Effector CD4-positive, alpha-beta T cell (primary cell): Measurements from ENCODE around the gene HSD11B1.
"Not testable (repeated sequence)": the region's sequence is repeated elsewhere in the genome, so short reads cannot be mapped to it uniquely, and the experiment has no call there.

Experiments used
- DNase-seq: peaks from one replicate; pipeline ENCODE4 v3.0.0-alpha.2; 2020

Gene HSD11B1

DNA sequence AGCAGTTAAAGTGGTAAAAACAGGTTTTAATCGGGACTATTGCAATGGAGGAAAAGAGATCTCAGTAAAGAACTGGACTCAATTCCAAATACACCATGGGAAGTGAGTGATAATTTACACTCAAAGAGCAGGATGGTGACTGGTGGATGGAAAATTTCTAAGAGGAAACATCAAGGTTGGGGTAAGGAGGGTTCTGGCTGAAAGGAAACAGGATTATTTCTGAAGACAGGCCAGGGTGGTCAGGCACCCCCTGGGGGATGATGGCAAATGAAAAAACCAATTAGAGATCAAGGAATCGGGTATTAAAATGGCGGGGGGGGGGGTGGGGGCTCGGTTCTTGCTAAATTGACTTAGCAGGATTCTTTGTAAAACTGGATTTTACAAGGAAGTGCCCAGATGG, 12.3 kb upstream of the HSD11B1 start:
- DNase-seq, result no peak

DNA sequence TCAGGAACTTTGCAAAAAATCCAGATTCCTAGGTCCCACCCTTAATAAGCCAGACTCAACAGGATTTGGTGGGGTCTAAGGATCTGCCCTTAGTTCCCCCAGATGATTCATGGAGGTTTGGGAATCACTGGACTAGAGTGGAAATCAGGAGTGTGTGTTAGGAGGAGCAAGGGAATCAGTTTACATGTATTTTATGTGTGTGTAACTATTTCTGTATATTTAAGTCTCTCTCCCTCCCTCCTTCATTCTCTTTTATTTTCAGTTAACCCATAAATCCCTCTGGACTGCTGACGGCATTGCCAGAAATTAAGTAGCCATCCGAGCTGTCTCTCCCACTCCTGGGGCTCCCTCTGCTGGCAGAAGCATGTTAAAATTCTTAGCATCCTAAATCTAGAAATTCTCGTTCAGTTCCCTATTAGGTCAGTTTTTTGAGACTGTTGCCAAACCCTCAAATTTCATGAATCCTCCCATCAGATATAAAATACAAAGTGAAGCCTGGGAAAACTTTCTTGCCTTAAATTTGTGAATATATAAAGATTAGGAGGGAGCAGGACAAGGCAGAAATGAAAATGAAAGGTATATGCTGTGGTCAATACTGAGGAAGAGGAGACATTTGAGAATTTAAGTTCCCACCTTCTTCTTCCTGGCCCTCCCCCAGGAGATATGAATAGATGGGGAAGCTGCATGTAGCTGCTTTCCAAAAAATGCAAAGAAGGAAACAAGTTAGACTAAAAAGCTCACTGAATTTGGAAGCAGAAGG, 11.7 kb upstream of the HSD11B1 start:
- DNase-seq, result peak; percentile 61

DNA sequence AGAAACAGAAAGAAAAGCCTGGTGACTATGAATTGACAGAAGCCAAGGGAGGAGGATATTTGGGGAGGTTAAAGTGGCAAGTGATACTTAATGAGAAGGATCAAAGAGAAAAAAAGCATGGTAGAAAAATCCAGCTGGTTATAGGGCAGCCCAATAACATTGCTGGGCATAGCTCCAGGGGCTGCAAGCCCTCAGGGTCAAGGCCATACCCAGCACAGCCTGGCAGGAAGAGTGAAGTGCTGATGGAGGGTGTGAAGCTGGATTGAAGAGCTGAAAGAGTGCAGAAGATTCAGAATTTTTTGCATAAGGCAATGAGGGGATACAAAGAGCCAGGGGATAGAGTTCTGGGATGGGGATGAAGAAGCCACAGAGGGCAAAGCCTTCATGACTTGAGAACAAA, 8.0 kb upstream of the HSD11B1 start:
- DNase-seq, result no peak

DNA sequence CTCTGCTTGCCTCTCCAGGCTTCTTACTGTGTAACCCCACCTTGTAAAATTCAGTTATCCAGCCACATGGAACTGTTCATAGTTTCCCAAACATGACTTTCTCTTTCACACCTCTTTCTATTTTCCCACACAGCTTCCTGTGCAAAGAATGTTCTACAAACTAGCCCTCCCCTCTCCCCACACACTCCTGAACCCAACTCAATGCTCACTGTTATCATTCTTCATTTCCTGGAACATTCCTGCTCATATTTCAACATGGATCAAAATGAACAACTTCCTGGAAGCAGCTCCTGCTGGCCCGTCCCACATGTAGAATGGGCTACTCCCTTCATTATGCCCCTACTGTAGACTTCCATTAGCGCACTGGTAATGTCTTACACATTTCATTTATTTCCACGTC, 7.5 kb upstream of the HSD11B1 start:
- no peak for DNase-seq

DNA sequence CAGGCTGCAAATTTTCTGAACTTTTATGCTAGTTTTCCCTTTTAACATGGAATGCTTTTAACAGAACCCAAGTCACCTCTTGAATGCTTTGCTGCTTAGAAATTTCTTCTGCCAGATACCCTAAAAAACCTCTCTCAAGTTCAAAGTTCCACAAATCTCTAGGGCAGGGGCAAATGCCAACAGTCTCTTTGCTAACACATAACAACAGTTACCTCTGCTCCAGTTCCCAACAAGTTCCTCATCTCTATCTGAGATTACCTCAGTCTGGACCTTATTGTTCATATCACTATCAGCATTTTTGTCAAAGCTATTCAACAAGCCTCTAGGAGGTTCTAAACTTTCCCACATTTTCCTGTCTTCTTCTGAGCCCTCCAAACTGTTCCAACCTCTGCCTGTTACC, 4.0 kb upstream of the HSD11B1 start:
- not testable (repeated sequence) for DNase-seq

DNA sequence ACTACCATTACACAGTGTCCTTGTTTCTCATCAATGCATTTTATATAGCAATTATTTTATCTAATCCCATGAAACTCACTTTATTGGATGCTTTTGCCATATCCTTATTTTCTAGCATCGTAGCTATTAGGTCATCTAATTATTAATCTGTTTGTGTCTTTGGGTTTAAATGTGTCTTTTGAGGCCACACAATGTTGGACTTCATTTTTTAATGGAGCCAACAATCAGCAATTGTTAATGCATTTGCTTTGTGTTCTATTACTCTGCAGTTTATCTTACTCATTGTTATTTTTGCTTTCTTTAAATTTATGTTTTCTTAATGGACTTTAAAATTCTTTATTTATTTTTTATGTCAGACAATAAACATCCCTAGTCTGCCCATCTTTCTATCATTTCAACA, 1.8 kb upstream of the HSD11B1 start:
- DNase-seq, result no peak

DNA sequence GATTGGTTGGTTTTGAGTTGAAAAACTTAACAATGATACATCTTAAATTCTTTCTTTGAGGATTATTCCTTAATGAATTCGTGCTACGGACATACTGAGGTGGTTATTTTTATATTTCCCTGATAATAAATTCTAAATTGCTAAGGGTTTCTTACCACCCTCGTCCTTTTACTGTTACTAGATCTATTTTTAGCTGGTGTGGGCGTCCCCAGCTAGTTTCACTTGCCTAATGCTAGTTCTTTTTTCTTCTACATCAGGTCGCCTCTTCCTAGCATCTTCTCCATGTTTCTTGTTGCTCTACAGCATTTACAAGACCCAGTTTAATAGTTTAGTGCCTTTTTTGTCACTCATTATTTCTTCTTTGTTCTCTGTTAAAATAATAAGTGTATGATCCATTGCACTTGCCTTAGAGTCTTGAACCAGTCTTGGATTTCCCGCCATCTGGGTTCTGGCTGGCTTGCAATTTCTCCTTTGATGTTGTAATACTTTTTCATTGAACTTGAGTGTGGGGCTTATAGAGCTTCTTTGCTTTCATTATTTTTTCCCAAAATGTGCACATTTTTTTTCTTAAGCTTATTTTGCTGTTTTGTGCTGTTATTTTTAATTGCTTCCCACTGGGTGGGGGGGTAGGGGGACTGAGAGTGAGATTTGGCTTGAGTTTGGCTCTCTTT, 677 bp upstream of the HSD11B1 start:
- DNase-seq, result no peak

DNA sequence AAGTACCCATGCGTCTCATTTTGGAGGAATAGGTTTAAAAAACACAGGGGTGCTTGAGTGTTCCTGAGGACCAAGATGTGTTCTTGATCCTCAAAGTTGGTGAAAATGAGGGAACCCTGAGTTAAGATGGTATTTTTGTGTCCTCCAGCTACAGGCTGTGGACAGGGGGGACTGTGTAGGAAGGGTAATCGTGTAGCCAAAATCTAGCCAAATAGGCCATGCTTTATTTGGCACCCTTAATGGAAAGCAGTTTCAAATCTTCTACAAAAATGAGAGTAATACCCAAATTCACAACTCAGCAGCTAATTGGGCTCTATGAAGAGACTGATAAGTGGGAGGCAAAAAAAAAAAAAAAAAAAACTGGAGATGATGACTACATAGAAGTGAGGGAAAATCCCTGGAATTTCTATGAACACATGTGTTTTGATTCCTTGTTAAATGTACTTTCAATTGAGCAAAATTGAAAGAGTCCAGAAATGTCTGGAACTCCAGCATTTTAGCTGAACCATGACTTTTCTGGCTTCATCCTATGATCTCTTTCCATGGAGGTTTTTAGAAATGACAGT, 470 bp downstream of the HSD11B1 start:
- no peak for DNase-seq

DNA sequence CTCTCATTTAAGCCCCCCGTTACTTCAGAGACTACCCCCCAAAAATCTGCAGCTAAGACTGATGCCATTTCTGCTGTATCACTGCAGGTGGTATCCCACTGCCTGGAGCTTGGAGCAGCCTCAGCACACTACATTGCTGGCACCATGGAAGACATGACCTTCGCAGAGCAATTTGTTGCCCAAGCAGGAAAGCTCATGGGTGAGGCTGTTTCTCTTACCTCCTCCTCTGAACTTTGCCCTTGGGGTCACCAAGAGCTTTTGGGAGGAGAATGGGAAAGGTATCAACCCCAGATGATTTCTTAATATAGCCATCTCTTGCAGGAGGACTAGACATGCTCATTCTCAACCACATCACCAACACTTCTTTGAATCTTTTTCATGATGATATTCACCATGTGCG, 2.0 kb downstream of the HSD11B1 start:
- no peak for DNase-seq

DNA sequence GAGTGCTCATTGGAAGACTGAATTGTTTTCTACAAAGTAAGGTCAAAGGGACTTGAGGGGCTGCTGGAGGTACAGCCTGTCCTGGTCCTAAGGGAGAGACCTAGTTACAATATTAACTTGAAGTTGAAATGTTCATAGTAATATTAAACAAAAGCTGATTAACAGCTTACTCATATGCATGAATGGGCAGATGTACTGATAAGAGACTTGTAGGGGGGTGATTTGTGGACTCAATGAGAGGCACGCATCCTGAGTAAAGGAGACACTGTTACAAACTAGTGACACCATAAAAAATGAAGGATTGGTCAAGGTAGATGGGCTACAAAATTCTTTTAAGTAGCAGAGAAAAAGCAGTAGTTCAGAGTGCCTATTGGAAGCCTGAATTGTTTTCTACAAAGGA, 2.7 kb downstream of the HSD11B1 start:
- no peak for DNase-seq

DNA sequence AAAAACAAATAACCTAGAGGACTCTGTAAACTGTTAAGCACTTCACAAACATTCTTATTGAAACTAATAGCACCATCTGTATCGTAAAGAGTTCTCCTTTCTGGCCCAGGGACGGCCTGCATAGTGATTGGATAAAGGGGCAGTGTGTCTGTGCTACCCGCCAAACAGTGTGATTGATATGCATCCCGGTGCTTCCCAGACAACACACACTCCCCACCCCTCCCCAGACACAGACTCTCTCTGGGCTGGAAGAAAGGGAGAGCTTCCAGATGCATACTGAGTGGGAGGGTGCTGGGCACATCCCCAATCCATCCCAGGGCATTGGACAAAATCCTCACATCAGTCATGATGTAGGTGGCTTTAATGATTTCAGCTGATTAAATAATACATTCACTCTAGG, 3.7 kb downstream of the HSD11B1 start:
- DNase-seq, result no peak

DNA sequence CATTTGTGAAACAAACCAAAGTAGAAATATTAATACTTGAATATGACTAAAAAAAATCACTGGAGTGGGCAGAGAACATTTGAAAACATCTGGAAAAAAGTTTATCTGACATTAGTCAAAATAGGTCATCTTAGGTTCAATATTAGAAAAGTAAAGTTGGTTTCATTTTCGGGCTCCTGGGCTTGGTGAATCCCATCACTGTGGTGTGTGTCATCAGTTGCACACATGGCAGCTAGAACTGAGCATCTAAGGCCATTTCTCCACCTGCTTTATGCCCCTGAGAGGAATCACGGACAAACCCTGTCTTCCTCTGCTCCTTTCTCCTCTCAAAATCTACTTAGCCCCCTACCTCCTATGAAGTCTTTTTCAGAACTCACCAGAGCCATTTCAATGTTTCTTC, 5.4 kb downstream of the HSD11B1 start:
- DNase-seq, result no peak

DNA sequence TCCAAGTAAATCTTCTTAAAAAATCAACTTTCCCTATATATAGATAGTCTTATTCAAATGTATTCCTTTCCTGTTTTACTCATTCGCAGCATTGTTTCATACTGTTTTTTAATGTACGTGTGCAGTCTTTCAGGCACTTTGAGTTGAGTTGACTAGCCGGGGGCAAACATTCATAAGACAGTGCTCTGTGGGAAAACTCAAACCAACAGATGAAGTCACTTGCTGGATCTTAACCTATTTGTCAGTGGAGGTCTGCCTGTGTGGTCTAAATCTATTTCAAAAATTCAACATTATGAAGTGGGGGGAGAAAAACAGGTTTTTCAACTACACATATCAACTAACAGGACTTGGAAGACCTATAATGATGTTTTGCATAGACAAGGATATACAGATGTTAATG, 6.2 kb downstream of the HSD11B1 start:
- DNase-seq, result no peak

DNA sequence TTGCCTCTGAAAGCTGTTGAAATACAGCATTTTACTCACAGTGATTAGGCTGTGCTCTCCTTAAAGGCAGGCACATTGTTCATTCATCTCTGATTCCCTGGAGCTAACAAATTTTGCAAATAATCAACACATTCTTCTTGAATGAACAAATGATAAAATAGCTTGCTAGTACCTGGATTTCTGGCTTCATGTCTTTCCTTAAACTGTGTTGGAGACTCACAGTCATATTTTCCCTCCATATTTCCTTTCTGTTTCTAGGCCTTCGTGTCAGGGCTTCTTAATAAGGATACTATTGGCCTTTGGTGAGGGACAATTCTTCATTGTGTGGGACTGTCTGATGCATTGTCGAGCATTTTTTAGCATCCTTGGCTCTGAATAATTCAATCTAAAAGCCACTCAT, 9.7 kb downstream of the HSD11B1 start:
- DNase-seq, result no peak

DNA sequence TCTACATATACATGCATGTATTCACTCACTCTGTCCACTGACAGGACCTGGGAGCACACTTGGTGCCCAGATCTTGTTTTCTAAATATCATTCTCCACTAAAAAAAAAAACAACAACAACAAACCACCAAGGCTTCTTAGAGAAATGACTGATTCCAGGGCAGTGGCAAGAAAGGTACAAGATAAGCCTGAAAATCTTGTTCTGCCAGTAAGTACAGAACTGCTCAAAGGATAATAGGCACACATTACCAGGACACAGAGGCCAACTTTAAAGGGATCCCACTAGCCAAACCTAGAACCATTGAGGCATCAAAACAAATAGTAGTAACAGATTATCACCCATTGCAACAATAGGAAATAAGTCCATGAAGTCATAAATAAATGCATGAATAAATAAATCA, 10.7 kb downstream of the HSD11B1 start:
- no peak for DNase-seq

DNA sequence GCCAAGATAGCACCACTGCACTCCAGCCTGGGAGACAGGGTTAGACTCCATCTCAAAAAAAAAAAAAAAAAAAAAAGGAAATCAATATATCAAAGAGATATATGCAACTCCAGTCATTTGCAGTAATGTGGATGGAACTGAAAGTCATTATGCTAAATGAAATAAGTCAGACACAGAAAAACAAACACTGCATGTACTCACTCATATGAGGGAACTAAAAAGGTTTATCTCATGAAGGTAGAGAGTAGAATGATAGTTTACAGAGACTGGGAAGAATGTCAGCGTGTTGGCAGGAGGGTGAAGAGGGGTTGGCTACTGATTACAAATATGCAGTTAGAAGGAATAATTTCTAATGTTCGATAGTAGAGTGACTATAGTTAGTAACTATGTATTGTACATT, 13.2 kb downstream of the HSD11B1 start:
- DNase-seq, result no peak

DNA sequence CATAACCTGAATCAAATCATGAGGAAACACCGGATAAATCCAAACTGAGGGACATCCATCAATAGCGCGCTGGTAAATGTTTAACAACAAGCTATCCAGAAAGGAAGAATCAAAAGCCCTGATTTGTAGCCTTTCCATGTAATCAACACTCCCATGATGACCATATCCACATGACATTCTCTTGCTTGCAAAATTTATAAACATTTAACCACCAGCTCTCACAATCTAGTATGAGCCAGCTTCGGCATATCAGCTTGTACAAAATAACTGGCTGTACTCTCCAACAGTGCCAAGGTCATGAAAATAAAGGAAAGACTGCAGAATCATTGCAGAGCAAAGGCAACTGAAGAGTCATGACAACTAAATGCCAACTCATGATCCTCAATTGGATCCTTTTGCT, 15.7 kb downstream of the HSD11B1 start:
- DNase-seq, result no peak

DNA sequence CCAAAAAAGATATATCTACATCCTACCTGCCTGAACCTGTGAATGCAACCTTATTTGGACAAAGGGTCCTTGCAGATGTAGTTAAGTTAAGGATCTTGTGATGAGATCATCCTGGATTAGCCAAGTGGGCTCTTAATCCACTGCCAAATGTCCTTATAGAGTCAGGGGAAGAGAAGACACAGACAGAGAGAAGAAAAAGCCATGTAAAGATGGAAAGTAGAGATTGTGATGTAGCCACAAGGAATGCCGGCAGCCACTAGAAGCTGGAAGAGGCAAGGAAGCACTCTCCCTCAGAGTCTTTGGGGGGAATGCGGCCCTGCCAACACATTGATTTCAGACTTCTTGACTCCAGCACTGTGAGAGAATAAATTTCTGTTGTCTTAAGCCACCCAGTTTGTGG, 16.2 kb downstream of the HSD11B1 start:
- DNase-seq, result no peak

DNA sequence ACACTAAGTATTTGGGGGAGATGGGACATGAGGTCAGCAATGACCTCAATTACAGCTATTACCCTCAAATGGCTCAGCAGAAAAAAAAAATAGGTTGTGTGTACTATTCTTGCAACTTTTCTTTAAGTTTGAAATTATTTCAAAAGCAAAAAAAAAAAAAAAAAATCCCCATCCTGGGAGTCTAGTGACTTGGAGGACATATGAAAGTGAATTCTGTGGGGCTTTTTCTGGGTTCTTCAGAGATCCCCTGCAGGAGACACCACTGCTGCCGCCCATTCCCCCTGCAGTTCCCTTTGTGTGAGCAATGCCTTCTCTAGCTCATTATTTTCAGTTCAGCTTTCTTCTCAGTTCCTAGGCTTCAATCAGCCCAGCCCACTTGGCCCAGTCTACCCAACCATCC, 16.7 kb downstream of the HSD11B1 start:
- no peak for DNase-seq

DNA sequence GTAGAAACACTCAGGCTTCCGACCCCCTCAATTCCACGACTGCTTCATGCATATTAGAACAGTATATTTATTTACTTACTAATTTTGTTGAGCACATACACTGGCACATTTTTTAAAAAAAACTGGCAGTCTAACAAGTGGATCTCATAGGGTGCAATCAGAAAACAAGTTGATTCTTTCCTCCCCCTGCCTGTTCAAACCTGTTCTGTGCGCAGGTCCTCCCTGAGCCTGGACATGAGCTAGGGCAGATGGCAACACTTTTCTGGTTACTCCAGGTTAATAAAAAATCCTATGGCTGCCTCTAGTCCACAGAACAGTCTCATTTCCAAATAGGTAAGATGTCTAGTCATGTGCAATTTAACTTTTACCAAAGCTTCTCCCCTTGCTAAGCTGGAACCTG, 18.6 kb downstream of the HSD11B1 start:
- DNase-seq, result no peak

DNA sequence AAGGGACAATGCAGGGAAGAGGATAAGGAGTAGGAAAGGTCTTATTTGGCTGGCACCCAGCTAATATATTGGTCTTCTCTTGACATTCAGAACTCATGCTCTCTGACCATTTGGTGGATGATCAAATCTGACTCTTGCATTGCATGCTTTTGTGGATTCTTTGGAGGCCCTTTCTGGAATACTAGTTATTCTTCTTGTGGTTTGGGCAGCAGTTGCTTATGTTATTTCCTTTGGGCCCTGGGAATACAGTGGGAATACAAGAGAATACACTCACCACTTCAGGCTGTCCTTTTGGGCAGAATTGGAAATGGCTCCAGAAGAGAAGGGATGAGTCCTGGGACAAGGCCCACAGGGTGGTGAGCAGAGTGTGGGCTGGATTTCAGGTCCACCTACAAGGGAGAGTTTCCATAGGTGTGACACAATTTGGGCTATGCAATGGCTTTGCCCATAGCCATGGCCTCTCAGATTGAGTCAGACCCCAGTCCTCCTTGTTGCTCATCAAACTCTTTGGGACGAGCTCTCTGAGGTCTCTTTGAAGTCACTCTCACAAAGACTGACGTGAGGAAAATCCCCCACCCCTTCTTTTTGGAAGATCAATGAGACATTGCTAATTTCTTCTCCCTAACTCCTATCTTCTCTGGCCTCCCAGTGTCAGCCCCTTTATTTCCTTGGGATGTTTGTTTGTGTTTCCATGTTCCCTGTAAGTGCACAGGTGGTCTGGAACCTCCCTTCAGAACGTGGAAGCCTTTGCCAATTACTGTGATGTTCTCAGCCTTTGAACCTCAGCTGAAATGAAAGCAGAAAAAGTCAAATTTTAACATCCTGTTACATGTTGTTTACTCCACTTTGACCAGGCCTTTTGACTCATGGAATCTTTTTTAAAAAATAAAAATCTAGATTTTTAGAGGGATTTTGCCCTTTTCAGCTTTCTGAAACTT, 19.4 kb downstream of the HSD11B1 start:
- no peak for DNase-seq

DNA sequence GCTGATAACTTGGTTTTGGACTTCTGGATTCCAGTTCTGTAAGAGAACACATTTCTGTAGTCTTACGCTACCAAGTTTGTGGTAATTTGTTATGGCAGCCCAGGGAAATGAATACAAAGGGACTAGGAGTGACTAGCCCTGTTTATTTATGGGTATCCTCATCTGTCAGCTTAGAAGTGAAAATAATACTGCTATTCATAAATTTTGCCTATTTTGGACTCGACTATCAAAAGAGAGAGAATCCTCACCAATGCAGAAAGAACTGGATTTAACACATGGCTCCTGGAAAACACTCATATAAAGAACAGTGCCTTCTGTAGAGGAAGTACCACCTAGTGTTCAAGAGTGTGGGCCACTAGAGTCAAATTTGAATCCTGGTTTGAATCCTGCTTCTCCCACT, 22.6 kb downstream of the HSD11B1 start:
- DNase-seq, result no peak

DNA sequence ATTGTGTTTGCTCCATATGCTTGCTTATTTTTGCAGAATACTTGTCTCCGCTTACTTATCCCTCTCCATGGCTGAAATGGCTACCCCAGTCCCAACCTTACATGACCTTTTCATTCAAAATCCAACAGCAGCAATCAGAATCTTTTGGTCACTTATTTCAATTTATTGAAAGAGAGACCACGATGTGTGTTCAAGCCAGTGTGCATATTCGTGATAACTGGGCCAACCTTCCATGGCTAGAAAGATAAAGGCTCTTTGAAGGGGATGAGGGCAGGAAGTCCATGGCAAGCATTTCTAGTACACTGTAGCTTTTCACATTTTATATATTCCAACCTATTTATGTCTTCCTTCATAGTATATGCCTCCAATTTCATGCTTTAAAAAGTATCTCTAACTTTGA, 23.1 kb downstream of the HSD11B1 start:
- DNase-seq, result no peak
